ENCODE measurements around the gene LMCD1. TPM values are rescaled to one million over a fixed set of nuclear protein-coding genes. Genes with fewer than 3 reads are reported as not detected.

LMCD1 gene, protein sequence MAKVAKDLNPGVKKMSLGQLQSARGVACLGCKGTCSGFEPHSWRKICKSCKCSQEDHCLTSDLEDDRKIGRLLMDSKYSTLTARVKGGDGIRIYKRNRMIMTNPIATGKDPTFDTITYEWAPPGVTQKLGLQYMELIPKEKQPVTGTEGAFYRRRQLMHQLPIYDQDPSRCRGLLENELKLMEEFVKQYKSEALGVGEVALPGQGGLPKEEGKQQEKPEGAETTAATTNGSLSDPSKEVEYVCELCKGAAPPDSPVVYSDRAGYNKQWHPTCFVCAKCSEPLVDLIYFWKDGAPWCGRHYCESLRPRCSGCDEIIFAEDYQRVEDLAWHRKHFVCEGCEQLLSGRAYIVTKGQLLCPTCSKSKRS
- total RNA-seq (2022; extraction: Qiagen RNA extraction; ENCODE audit: low read depth) = 78.3 to 99.8 TPM (median 87.9 TPM) in 5 replicates

DNA sequence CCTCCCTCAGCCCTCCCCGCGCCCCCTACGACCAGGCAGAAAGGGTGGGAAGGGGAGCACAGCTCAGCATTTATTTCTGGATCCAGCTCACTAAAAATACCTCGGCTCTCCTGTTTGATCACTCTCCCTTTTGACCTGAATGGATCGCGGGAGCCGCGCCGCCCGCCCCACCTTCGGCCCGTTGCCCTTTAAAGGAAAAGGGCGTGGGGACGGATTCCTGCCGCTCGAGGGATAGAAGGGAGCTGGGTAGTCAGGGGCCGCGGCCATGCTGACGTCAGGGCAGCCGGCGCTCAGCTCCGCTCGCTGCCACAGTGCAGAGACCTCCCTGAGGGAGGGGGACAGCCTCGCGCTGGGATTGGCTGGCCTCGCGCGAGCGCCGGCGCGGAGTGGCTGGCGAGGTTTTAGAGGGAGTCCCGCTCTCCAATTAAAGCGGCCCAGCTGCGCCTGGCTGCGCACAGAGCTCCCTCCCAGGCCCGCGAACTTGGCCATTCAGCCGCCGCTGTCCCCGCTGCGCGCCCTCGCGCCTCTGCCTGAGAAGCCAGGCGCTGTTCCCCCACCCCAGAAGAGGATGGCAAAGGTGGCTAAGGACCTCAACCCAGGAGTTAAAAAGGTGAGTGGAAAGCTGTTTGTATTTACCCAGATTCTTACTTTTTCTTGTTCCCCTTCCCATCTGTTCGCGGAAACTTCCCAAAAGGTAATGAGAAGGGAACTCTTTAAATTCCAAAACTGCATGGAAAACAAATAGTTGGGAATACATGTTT lies at the start of gene LMCD1:
Gene LMCD1 (plus strand): TSS at position 453 of the 761 bp plus-strand sequence. CDS start 116 bp downstream, at position 569.

Other genes starting within 250 kb of the LMCD1 start
- 0.63 to 1.1 TPM (median 0.81 TPM) in 5 replicates for gene SSUH2, start 143.0 kb downstream of the LMCD1 start, total RNA-seq (2022; extraction: Qiagen RNA extraction; ENCODE audit: low read depth)
- gene CAV3, start 232.0 kb downstream of the LMCD1 start, total RNA-seq (2022; extraction: Qiagen RNA extraction; ENCODE audit: low read depth) = not detected in 5 replicates